Astrocyte of the spinal cord (primary cell): ENCODE measurements around the gene NRIP2.

Experiments used
- DNase-seq: peaks from one replicate; pipeline ENCODE4 v3.0.0; 2011; ENCODE audit warnings: low read depth, low spot score
- H3K4me3 ChIP-seq: 2 replicates; pipeline ENCODE4 v1.5.1; 2011; ENCODE audit warnings: low read depth, mild to moderate bottlenecking, low read length, moderate library complexity
- CTCF ChIP-seq: IDR thresholded peaks from 2 replicates; pipeline ENCODE4 v1.5.1; 2012; ENCODE audit warnings: low read depth, mild to moderate bottlenecking, low read length, inconsistent platforms
- in situ Hi-C: cut with HindIII; loops from 2 replicates; pipeline ENCODE4 v1.10.0; 2017; ENCODE audit warnings: low sequenced_read_pairs

Gene NRIP2

GRCh38 chr12:2825132-2825531 is 9.7 kb downstream of the NRIP2 start:
- no peak for DNase-seq
- in situ Hi-C loops: no loop called here
- no peak overlapping the region for H3K4me3 ChIP-seq
- no peak for TF ChIP-seq CTCF

GRCh38 chr12:2824541-2824940 is 10.3 kb downstream of the NRIP2 start:
- in situ Hi-C loops: no loop called here
- TF ChIP-seq CTCF: no peak
- no peak for DNase-seq
- H3K4me3 ChIP-seq: no peak overlapping the region

GRCh38 chr12:2823483-2823882 is 11.4 kb downstream of the NRIP2 start:
- no peak for DNase-seq
- no peak overlapping the region for H3K4me3 ChIP-seq
- no peak for TF ChIP-seq CTCF
- in situ Hi-C loops: no loop called here

GRCh38 chr12:2820432-2820831 is 14.4 kb downstream of the NRIP2 start:
- no peak for TF ChIP-seq CTCF
- DNase-seq: no peak
- no peak overlapping the region for H3K4me3 ChIP-seq
- in situ Hi-C loops: no loop called here

- no peak overlapping the region for H3K4me3 ChIP-seq
- no peak for TF ChIP-seq CTCF
- DNase-seq: no peak
- in situ Hi-C loops: no loop called here
Observed at GRCh38 chr12:2819810-2820209, 15.0 kb downstream of the NRIP2 start.

GRCh38 chr12:2813214-2814185 is 21.3 kb downstream of the NRIP2 start:
- peak; percentile 67 for DNase-seq
- TF ChIP-seq CTCF: peak; percentile 85
- H3K4me3 ChIP-seq: peak overlapping the region; percentile 67
- in situ Hi-C loops: no loop called here
